Type B pancreatic cell (in vitro differentiated cells): Measurements from ENCODE around the gene DERA. TPM values are rescaled to one million over a fixed set of nuclear protein-coding genes. Genes with fewer than 3 reads are reported as not detected.
"Not testable (repeated sequence)": the region's sequence is repeated elsewhere in the genome, so short reads cannot be mapped to it uniquely, and the experiment has no call there.

ENCODE experiments used
- DNase-seq: peaks from one replicate; pipeline ENCODE4 v3.0.0; 2021; ENCODE audit warnings: mixed read lengths; ENCODE audit not compliant: unreplicated experiment; ENCODE audit errors: extremely low spot score
- H3K27ac Mint-ChIP-seq: 2 replicates; pipeline ENCODE4 v1.8.0; 2021; ENCODE audit warnings: mild to moderate bottlenecking, mixed read lengths
- H3K27me3 Mint-ChIP-seq: 2 replicates; pipeline ENCODE4 v1.8.0; 2021; ENCODE audit warnings: mixed read lengths
- H3K36me3 Mint-ChIP-seq: 2 replicates; pipeline ENCODE4 v1.8.0; 2021; ENCODE audit warnings: mixed read lengths
- H3K4me1 Mint-ChIP-seq: one replicate; pipeline ENCODE4 v1.8.0; 2021; ENCODE audit warnings: mixed read lengths; ENCODE audit not compliant: unreplicated experiment
- H3K4me3 Mint-ChIP-seq: 2 replicates; pipeline ENCODE4 v1.8.0; 2021; ENCODE audit warnings: mild to moderate bottlenecking, mixed read lengths
- H3K9me3 Mint-ChIP-seq: 2 replicates; pipeline ENCODE4 v1.8.0; 2021; ENCODE audit warnings: mixed read lengths
- total RNA-seq: library from RNA; stranded (reverse); gene quantifications from 2 replicates; pipeline ENCODE4 v1.2.1, GENCODE V29; 2021; ENCODE audit warnings: low replicate concordance
- TF ChIP-seq, protein P1 (sequence below): fragments of 200-600 bp; sonication (generic); conservative IDR thresholded peaks from 2 replicates; pipeline ENCODE4 v1.5.0; 2021; ENCODE audit warnings: antibody characterized with exemption, mild to moderate bottlenecking

Gene DERA
- total RNA-seq, 1 donor from 2014 or later = 33.9 TPM

DNA sequence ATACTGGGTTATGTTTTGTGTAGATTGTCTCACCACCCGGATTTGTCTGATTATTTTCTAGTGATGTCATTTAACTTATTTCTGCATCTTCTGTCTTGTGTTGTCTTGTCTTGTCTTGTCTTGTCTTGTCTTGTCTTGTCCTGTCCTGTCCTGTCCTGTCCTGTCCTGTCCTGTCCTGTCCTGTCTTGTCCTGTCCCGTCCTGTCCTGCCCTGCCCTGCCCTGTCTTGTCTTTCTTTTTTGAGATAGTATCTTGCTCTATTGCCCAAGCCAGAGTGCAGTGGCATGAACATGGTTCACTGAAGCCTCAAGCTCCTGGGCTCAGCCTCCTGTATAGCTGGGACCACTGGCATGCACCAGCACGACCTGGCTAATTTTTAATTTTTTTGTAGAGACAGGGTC, 25.6 kb downstream of the DERA start:
- Mint-ChIP-seq H3K27ac (no peak overlapping the region), H3K27me3 (no peaks in the 10 kb centered on the region), H3K9me3 (peaks cover 12% of the 10 kb centered on the region), H3K4me1 (peaks cover 2% of the 10 kb centered on the region), H3K36me3 (peaks cover 33% of the 10 kb centered on the region), H3K4me3 (no peak overlapping the region)
- no peak for DNase-seq
- TF ChIP-seq, protein P1, sequence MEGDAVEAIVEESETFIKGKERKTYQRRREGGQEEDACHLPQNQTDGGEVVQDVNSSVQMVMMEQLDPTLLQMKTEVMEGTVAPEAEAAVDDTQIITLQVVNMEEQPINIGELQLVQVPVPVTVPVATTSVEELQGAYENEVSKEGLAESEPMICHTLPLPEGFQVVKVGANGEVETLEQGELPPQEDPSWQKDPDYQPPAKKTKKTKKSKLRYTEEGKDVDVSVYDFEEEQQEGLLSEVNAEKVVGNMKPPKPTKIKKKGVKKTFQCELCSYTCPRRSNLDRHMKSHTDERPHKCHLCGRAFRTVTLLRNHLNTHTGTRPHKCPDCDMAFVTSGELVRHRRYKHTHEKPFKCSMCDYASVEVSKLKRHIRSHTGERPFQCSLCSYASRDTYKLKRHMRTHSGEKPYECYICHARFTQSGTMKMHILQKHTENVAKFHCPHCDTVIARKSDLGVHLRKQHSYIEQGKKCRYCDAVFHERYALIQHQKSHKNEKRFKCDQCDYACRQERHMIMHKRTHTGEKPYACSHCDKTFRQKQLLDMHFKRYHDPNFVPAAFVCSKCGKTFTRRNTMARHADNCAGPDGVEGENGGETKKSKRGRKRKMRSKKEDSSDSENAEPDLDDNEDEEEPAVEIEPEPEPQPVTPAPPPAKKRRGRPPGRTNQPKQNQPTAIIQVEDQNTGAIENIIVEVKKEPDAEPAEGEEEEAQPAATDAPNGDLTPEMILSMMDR = no peak

DNA sequence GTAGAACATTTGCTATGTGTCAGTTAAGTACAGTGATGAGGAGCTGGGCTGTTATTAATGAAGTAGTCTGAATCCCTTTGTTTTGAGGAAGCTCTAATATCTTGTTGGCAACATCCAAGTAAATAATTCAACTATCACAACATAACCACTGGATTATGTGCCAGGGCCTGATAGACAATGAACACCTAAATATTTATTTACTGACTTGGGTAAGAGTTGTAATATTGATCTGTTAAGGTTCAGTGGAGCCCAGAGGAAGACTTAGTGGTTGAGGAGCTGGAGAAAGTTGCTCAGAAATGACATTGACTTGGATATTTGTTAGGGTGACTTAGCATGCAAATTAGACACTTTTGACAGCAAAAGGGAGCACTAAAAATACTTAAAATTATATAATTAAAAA, 26.8 kb downstream of the DERA start:
- TF ChIP-seq, protein P1 = no peak
- Mint-ChIP-seq H3K27me3 (no peaks in the 10 kb centered on the region), H3K27ac (no peak overlapping the region), H3K4me3 (no peak overlapping the region), H3K36me3 (peaks cover 39% of the 10 kb centered on the region), H3K4me1 (no peaks in the 10 kb centered on the region), H3K9me3 (peaks cover 15% of the 10 kb centered on the region)
- DNase-seq = no peak

DNA sequence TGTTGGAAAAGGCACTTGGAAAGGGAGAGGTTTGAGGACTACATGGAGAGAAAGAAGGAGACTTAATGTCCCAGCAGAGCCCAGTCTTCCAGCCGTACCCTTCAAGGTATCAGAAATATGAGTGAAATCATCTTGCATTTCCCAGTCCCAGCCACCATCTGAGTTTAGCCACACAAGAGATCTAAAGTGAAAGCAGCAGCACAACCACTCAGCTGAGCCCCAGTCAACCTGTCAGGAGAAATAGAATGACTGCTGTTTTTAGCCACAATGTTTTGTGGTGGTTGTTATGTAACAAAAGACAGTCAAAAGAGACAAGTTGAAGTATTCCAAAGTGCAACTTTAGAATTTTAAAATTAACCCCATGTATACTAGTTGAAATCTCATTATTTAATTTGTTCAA, 28.0 kb downstream of the DERA start:
- TF ChIP-seq, protein P1 = no peak
- H3K4me1 Mint-ChIP-seq = no peaks in the 10 kb centered on the region
- no peak overlapping the region for H3K27ac Mint-ChIP-seq
- no peak overlapping the region for H3K4me3 Mint-ChIP-seq
- no peak for DNase-seq
- no peaks in the 10 kb centered on the region for H3K27me3 Mint-ChIP-seq
- H3K9me3 Mint-ChIP-seq = peaks cover 10% of the 10 kb centered on the region
- peaks cover 35% of the 10 kb centered on the region for H3K36me3 Mint-ChIP-seq

DNA sequence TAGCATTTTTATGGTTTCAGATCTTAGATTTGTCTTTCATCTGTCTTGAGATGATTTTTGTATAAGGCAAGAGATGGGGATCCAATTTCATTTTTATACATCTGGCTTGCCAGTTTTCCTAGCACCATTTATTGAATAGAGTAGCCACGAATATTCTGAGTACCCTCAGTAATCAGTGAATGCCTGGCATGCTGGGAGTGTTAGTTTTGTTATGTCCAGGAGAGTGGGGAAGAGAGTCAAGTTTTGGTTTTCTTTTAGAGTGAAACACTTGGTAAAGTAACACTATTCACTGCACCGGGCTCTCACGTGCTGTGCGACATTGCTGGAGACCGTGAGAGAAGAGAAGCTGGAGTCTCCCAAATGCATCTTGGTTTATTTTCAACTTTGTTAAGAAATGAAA, 31.3 kb downstream of the DERA start:
- H3K4me1 Mint-ChIP-seq = no peaks in the 10 kb centered on the region
- H3K36me3 Mint-ChIP-seq = peaks cover 46% of the 10 kb centered on the region
- H3K9me3 Mint-ChIP-seq = peaks cover 10% of the 10 kb centered on the region
- no peak overlapping the region for H3K4me3 Mint-ChIP-seq
- no peak overlapping the region for H3K27ac Mint-ChIP-seq
- no peaks in the 10 kb centered on the region for H3K27me3 Mint-ChIP-seq
- TF ChIP-seq, protein P1 = no peak
- no peak for DNase-seq

DNA sequence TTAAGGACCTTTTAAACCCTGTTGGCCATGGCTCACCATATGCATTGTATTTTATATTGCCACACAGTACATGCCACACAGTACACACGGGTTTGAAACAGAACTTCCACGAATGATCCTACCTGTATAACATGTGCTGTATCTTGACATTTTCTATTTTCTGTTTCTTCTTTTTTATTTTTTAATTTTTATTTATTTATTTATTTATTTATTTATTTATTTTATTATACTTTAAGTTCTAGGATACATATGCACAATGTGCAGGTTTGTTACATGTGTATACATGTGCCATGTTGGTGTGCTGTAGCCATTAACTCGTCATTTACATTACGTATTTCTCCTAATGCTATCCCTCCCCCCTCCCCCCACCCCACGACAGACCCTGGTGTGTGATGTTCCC, 32.4 kb downstream of the DERA start:
- DNase-seq, H3K27me3 Mint-ChIP-seq, H3K27ac Mint-ChIP-seq, H3K4me1 Mint-ChIP-seq, H3K4me3 Mint-ChIP-seq: not testable (repeated sequence)
- Mint-ChIP-seq H3K36me3 (peaks cover 47% of the 10 kb centered on the region), H3K9me3 (peaks cover 15% of the 10 kb centered on the region)

DNA sequence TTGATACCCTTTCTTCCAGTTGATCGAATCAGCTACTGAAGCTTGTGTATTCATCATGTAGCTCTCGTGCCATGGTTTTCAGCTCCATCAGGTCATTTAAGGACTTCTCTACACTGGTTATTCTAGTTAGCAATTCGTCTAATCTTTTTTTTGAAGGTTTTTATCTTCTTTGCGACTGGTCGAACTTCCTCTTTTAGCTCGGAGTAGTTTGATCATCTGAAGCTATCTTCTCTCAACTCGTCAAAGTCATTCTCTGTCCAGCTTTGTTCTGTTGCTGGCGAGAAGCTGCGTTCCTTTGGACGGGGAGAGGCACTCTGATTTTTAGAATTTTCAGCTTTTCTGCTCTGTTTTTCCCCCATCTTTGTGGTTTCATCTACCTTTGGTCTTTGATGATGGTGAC, 37.3 kb downstream of the DERA start:
- H3K4me3 Mint-ChIP-seq, H3K27ac Mint-ChIP-seq, H3K4me1 Mint-ChIP-seq, H3K27me3 Mint-ChIP-seq, DNase-seq: not testable (repeated sequence)
- peaks cover 34% of the 10 kb centered on the region for H3K36me3 Mint-ChIP-seq
- peaks cover 15% of the 10 kb centered on the region for H3K9me3 Mint-ChIP-seq

DNA sequence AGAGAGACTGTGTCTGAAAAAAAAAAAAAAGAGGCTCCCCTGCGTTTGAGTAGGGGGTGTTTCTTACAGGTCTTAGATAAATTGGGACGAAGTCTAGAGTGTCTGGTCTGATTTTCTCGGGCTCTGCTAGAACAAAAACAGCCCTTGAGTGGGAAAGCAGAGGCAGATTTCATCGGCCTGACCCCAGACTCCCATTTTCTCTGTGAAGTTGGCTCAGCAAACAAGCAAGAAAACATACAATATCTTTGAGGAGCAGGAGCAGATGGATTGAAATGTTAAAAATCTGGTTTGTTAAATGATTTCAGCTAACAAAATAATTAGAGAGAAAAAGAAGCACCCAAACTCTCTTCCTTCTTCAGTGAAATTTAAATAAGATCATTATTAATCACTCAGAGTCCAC, 44.1 kb downstream of the DERA start:
- no peak for DNase-seq
- H3K27me3 Mint-ChIP-seq = no peaks in the 10 kb centered on the region
- peaks cover 29% of the 10 kb centered on the region for H3K36me3 Mint-ChIP-seq
- H3K27ac Mint-ChIP-seq = no peak overlapping the region
- H3K9me3 Mint-ChIP-seq = peaks cover 3% of the 10 kb centered on the region
- peaks cover 3% of the 10 kb centered on the region for H3K4me1 Mint-ChIP-seq
- TF ChIP-seq, protein P1 = no peak
- no peak overlapping the region for H3K4me3 Mint-ChIP-seq
